SHP77 (cell line): ENCODE measurements around the gene CCDC136.

Source experiments
- DNase-seq, 2 experiments: peaks; one replicate each; lab custom pipeline; 2025; lab: John Stamatoyannopoulos, UW

Gene CCDC136

DNA sequence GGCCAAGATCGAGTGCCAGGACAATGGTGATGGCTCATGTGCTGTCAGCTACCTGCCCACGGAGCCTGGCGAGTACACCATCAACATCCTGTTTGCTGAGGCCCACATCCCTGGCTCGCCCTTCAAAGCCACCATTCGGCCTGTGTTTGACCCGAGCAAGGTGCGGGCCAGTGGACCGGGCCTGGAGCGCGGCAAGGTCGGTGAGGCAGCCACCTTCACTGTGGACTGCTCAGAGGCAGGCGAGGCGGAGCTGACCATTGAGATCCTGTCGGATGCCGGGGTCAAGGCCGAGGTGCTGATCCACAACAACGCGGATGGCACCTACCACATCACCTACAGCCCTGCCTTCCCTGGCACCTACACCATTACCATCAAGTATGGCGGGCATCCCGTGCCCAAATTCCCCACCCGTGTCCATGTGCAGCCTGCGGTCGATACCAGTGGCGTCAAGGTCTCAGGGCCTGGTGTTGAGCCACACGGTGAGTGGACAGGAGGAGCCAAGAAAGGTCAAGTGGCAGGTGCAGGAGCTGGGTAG lies 53.1 kb downstream of the CCDC136 start:
- no peak for DNase-seq

DNA sequence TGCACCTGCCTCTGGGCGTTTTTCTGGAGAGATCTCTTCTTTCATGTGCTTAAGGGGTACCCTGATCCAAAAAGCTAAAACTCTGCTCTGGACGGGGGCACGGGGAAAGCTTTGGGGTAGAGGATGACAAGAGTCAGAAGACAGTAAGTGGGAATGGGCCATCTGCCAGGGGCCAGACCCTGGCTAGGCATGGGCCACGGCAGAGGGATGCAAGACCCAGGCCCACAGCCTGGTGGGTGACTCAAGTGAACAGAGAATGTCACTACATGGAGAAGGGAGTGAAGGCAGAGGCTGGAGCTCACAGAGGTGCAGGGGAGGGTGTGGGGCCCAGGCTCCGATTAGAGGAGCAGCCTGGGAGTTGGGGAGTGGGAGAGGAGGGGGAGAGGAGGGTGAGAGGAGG lies 53.7 kb downstream of the CCDC136 start:
- DNase-seq = no peak

DNA sequence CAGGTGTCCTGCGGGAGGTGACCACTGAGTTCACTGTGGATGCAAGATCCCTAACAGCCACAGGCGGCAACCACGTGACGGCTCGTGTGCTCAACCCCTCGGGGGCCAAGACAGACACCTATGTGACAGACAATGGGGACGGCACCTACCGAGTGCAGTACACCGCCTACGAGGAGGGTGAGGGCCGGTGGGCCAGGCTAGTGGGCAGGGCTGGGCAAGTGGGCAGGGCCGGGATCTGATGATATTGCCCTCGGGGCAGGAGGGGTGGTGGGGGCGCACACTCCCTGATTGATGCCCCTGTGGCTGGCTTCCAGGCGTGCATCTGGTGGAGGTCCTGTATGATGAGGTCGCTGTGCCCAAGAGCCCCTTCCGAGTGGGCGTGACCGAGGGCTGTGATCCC lies 54.2 kb downstream of the CCDC136 start:
- no peak for DNase-seq

DNA sequence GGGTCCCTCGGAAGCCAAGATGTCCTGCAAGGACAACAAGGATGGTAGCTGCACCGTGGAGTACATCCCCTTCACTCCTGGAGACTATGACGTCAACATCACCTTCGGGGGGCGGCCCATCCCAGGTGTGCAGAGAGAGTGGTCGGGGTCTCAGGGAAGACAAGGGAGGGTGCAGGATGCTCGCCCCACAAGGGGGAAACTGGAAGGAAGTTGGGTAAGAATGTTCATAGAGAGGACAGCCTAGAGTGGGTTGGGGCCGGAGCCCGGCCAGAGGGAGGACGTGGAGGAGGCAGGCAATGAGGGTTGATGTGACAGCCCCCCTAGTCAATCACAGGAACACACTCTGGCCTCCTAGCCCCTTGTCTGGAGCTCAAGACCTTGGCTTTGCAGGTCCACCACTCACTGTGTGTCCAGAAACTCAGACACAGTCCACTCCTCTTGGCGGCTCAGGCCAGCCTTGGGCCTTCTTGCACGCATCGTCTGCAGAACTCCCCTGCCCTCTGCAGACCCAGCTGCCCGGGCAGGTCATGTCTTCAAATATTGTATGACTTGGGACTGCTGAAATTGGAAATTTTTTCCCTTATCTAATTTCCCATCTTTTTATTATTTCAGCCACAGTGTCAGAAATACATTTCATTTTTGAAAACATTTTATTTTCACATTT lies 55.1 kb downstream of the CCDC136 start:
- DNase-seq = no peak

DNA sequence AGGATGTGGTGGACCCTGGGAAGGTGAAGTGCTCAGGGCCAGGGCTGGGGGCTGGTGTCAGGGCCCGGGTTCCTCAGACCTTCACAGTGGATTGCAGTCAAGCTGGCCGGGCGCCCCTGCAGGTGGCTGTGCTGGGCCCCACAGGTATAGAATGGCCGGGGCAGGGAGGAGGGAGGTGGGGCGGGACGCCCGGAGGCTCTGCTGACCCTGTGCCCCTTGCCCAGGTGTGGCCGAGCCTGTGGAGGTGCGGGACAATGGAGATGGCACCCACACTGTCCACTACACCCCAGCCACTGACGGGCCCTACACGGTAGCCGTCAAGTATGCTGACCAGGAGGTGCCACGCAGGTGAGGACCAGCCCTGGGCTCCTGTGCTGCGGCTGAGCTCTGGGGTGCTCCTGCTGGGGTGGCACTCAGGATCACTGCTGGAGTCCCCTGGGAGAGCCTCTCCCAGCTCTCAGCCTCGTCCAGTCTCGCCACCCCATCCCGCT lies 56.0 kb downstream of the CCDC136 start:
- DNase-seq = no peak

DNA sequence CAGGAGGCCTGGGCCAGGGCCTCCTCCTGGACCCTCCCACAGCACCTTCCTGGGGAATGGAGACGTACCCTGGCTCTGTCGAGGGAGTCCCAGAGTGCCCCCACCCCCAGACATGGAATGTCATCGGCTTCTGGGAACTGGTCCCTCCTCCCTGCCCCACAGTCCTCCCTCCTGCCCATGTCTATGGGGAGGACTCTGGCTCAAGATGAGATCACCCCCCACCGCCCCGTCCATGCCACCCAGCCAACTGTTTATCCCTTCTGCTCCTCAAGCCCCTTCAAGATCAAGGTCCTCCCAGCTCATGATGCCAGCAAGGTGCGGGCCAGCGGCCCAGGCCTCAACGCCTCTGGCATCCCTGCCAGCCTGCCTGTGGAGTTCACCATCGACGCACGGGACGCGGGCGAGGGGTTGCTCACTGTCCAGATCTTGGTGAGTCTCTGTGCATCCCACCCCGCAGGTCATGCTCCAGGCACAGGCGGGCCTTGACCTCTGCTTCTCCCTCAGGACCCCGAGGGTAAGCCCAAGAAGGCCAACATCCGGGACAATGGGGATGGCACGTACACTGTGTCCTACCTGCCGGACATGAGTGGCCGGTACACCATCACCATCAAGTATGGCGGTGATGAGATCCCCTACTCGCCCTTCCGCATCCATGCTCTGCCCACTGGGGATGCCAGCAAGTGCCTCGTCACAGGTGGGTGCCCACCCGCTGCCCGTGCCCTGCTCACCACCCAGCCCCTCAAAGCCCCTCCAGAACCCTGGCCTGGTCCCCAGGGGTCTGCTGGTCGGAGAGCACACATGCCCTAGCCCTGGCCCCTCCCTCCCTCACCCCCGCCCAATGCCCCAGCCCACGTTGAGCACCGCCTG lies 56.8 kb downstream of the CCDC136 start:
- no peak for DNase-seq

DNA sequence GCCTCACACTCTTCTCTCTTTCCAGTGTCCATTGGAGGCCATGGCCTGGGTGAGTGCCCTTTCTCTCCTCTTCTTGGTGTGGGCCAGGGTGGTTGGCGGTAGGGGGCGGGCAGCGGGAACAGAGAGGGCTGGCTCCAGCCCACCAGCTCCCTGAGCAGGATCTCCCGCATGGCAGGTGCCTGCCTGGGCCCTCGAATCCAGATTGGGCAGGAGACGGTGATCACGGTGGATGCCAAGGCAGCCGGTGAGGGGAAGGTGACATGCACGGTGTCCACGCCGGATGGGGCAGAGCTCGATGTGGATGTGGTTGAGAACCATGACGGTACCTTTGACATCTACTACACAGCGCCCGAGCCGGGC lies 57.4 kb downstream of the CCDC136 start:
- no peak for DNase-seq

DNA sequence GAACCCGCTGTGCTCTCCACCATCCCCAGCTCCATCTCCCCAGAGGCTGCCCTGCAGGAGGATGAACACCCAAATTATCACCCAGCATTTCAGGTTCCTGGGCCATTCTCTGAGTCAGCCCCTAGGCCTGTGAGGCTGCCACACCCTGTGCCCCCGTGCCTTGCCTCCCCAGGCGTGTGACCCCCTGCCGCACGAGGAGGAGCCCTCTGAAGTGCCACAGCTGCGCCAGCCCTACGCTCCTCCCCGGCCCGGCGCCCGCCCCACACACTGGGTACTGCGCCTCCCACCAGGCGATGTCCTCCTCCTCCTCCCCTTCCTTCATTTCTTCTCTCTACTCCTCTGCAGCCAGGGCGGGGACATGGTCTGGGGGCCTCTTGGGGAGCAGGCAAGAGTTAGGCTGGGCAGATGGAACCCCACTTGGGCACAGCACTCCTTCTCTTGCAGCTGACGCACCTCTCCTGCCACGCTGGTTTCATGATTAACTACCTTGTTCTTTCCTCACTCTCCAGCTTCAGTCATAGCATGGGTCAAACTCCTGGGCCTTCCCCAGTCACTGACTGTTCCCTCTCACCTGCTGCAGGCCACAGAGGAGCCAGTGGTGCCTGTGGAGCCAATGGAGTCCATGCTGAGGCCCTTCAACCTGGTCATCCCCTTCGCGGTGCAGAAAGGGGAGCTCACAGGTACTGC lies 58.2 kb downstream of the CCDC136 start:
- DNase-seq = no peak

DNA sequence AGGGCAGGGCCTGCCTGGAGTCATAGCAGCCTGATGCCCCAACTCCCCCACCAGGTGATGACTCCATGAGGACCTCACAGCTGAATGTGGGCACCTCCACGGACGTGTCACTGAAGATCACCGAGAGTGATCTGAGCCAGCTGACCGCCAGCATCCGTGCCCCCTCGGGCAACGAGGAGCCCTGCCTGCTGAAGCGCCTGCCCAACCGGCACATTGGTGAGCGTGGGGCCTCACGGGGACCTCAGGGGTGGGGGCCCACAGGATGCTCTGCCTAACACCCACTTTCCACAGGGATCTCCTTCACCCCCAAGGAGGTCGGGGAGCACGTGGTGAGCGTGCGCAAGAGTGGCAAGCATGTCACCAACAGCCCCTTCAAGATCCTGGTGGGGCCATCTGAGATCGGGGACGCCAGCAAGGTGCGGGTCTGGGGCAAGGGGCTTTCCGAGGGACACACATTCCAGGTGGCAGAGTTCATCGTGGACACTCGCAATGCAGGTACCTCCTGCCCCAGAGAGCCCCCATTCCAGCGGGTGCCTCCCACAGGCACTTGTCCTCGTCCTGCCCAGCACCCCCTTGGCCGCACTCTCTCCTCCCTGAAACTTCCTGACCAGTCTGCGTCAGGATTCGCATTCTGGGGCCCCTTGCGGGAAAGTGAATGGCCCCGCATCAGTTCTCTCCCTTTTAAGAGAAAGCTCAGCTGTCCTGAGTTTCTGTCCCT lies 60.9 kb downstream of the CCDC136 start:
- no peak for DNase-seq

DNA sequence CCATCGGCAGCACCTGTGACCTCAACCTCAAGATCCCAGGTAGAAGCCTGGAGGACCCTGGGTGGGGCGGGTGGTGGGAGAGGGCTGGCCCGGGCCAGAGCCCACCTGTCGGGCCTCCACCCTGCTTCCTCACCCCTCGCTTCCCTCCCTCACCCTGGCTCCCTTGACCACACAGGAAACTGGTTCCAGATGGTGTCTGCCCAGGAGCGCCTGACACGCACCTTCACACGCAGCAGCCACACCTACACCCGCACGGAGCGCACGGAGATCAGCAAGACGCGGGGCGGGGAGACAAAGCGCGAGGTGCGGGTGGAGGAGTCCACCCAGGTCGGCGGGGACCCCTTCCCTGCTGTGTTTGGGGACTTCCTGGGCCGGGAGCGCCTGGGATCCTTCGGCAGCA lies 62.0 kb downstream of the CCDC136 start:
- DNase-seq = no peak

DNA sequence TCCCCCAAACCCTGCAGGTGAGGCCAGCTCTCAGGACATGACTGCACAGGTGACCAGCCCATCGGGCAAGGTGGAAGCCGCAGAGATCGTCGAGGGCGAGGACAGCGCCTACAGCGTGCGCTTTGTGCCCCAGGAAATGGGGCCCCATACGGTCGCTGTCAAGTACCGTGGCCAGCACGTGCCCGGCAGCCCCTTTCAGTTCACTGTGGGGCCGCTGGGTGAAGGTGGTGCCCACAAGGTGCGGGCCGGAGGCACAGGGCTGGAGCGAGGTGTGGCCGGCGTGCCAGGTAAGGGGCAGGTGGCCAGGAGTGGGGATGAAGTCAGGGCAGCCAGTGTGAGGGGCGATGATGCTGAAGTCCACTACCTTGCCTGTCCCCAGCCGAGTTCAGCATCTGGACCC lies 62.6 kb downstream of the CCDC136 start:
- DNase-seq = no peak

DNA sequence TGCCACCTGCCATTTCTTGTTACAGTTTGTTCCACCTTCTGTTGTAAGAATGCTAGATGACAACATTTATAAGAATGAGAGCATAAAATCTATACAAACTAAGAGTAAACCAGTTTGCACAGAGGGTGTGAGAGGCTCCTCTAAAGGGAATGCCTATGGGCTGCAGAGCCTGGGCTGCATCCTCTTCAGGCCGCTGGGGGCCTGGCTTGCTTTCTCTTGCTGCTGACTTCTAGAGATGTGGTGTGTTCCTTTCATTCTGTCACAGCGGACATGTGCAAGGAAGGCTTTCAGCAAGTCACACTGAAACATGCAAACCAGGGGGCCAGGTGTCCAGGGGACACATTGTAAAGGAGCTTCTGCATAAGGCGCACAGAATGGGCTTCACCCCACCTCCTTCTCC lies 63.8 kb downstream of the CCDC136 start:
- DNase-seq = no peak

DNA sequence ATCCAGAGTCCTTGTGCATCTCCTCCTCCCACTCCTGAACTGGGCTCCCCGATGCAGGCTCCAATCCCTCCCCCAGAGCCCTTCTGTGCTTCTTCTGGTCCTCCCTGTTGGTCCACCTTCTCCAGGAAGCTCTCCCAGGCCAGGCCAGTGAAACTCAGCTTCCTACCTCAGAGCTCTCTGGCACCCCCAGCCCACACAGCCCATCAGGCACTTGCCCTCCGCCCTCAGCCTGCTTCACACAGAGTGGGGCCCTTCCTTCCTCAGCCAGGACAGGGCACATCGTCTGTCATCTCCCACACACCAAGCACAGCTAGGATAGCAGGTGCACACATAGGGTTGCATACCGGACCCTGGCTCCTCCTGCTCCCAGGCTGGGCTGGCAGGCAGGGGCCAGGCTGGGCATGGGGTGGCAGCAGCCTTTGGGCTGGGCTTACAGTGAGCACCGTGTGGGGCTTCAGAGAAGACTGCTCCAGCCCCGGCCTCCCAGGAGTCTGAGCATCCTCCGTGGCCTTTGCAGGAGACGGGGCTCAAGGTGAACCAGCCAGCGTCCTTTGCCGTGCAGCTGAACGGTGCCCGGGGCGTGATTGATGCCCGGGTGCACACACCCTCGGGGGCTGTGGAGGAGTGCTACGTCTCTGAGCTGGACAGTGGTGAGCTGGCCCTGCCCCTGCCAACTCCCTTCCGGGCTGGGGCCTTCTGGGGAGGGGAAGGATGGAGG lies 64.4 kb downstream of the CCDC136 start:
- DNase-seq = no peak

DNA sequence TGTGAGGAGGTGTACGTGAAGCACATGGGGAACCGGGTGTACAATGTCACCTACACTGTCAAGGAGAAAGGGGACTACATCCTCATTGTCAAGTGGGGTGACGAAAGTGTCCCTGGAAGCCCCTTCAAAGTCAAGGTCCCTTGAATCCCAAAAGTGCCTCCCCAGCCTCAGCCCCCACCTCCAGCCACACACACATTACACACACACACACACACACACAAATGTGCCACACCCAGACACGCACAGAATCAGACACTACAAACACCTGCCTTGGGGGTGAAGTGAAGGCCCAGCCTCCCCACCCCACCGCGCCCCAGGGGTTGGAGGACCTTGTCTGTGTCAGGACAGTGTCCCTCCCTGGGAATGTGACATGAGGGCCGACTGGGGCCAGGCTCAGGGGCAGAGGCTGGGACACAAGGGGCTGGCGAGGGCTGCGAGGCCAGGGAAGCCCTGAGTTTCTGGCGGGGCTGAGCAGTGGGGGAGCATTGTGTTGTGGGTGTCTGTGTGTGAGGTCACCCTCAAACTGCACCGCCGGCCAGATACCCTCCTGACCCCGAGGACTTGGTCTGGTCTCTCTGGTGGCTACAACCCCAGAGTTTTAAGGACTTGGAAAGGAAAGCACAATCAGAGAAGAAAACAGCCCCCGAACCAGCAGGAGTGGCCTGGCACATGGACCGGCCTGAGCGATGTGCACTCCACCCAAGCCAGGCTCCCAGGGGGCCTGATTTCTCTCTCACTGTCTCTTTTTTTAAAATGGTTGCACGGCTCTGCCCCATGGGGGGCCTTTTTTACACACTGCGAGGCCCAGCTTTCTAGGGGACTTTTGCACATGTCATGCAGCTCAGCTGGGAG lies 66.8 kb downstream of the CCDC136 start:
- DNase-seq = no peak

DNA sequence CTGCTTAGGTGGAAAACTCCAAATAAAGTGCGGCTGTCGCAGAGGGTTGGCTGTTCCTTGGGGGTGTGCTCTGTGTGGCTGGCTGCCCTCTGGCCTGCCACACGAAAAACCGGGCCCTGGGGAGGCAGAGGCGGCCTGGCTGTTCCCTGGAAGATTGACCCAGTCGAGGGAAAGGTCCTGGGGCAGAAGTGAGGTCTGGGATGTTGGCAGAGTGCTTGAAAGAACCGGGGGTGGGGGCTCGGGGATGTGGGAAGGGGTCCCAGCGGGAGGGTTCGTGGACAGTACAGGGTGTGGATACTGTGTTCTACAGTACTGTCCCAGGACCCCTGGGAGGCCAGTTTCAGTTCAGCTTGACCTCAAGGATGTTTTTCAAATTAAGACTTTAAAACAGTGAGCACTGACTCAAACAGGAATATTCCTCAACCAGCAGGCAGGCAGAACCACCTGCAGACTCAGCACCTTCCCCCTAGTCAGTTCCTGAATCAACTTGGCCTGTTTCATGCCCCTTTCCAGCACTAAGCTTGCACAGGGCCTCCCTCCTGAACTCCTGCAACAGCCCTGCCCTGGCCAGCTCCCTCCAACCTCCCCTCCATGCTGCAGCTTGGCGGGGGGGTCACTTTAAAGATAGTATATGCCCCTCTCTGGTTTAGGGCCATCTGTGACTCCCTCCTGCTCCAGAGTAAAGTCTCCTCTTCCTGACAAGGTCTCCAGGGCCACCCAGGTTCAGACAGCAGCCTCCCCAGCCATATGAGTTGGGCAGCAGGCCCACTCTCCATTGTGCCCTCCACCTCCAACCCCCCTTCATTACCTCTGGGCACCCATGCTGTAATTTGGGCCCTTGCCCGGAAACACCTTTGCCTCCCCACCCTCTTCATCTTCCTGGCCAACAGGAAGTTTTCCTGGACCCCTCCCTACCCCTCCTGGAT lies 67.7 kb downstream of the CCDC136 start:
- no peak for DNase-seq

DNA sequence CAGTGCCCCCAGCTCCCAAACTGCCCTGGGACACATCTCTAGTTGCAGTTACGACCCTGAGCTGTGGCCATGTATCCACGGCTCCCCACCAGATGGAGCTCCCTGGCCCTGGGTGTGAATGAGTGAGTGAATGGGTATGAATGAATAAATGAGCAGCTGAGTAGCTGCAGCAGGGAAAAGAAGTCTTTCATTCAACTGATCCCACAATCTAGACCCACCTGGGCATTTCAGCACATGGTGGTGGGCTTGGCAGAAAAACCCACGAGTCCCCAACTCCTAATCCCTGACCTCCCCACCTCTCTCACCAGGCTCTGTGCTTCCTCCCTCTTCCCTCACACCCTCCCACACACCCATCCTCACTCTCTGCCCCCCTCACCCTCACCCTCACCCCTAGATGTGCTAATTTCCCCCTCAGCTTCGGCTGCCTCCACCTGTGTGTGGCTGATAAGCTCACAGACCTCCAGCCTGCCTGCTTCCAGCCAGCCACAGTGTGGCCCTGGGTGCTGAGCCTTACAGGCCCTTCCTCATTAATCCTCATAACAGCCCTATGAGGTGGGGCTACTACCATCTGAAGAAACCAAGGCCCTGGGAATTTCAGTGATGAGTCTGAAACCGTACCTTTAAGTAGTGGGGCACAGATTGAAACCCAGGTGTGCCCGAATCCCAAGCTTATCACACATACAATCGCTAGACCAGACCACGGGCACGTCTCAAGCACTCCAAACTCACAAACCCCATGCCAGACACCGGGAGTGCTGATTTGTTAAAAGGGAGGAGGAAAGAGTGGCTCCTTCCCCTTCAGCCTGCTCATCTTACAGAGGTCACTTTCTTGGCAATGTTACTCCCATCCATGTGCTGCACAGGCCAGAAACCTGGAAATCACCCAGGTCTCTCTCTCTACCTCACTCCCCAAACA lies 68.6 kb downstream of the CCDC136 start:
- no peak for DNase-seq

DNA sequence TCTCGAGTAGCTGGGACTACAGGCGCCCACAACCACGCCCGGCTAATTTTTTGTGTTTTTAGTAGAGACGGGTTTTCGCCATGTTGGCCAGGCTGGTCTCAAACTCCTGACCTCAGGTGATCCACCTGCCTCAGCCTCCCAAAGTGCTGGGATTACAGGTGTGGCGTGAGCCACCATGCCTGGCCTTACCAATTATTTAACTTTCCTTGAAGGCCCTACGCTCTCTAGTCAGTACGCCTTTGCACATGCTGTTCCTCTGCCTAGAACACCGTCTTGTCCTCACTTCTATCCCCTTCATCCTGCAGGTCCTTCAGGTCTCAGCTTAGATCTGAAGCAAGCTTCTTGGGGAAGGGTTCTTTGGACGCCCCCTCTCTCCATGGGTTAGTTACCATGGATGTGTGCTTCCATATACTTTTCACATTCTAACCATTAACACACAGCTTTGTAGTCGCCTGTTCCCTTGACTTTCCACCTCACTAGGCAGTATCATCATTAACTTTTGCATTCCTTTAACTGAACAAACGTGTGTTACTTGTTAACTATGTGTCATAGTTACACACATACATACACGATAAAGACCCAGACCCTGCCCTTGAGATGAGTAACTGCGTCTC lies 70.3 kb downstream of the CCDC136 start:
- DNase-seq = no peak
